ENCODE data around the gene SCD.

SCD gene

GRCh38 chr10:100401631-100402328 is 54.7 kb downstream of the SCD start:
- DNase-seq: no peak

- no peak for DNase-seq
These were observed 56.7 kb downstream of the SCD start for GRCh38 chr10:100403734-100404133.

DNA sequence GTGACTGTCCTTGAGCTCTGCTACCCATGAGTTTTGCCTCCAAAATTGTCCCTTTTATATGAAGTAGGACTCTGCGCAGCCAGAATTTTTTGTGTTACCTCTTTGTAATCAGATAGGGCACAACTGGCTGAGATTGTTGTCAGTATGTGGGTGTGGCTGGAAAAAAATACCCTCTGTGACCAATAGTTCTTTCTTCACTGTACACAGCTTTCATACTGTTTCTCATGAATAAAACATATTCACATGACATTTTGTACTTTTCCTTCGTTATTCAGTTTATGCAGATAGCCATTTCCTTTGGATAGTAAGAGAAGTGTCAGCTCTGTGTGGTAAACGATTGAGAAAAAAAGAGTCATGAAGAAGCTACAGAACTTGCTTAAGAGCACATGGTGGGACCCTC is 66.1 kb downstream of the SCD start:
- DNase-seq: no peak
